GM12878 (cell line): ENCODE data around the gene ERFL. TPM values are rescaled to one million over a fixed set of nuclear protein-coding genes. Genes with fewer than 3 reads are reported as not detected.

Experiments used
- ATAC-seq: fragments of 200-7000 bp; cut with Tn5 transposase; 3 replicates; pipeline ENCODE4 v1.9.1; 2020; ENCODE audit warnings: mild to moderate bottlenecking, moderate library complexity
- BruUV-seq: library from RNA; stranded (reverse); fragments of 400-500 nt; replicated peaks from 2 replicates; lab custom pipeline; 2021; lab: Mats Ljungman, UMichigan
- CTCF ChIA-PET: fragments of 300-600 bp; sonication (Branson Sonifier 250); formaldehyde crosslinking; extraction: SDS; loops from one replicate; lab custom pipeline; 2021; ENCODE audit warnings: inconsistent platforms; lab: Yijun Ruan, JAX
- POLR2A ChIA-PET: fragments of 350-600 bp; formaldehyde crosslinking; extraction: SDS; loops from one replicate; lab custom pipeline; 2021; ENCODE audit warnings: inconsistent platforms; lab: Charles Lee
- RAD21 ChIA-PET: fragments of 300-600 bp; sonication (Branson Sonifier 250); formaldehyde crosslinking; loops from one replicate; lab custom pipeline; 2023; ENCODE audit warnings: antibody characterized with exemption; ENCODE audit not compliant: unreplicated experiment; lab: Charles Lee
- SMC1A ChIA-PET: fragments of 300-600 bp; sonication (Branson Sonifier 250); formaldehyde crosslinking; loops from one replicate; lab custom pipeline; 2023; ENCODE audit not compliant: unreplicated experiment, uncharacterized antibody; lab: Charles Lee
- DNase-seq: peaks from one replicate; pipeline ENCODE4 v3.0.0-alpha.2; 2011; ENCODE audit warnings: low read depth, low spot score
- FAIRE-seq: peaks from 3 replicates; lab custom pipeline; 2011; peaks lifted over from hg19 to GRCh38; lab: Jason Lieb, UNC
- H2AFZ ChIP-seq: 2 replicates; pipeline ENCODE4 v1.6.0; 2011; ENCODE audit warnings: low read depth, low read length, control low read depth; ENCODE audit not compliant: control insufficient read depth
- H3K27ac ChIP-seq: 2 replicates; pipeline ENCODE4 v1.5.1; 2011; ENCODE audit warnings: control low read depth; ENCODE audit not compliant: control insufficient read depth, insufficient read depth
- H3K27me3 ChIP-seq, 2 experiments: replicated peaks in 1 of 2; 2 replicates each; pipeline versions ENCODE4 v1.6.0 to v1.6.1; 2011; ENCODE audit warnings: low read length in 1 of 2; ENCODE audit not compliant: control insufficient read depth in 2 of 2, insufficient read depth in 2 of 2
- H3K36me3 ChIP-seq, 2 experiments: 2 replicates each; pipeline ENCODE4 v1.5.1; 2011; ENCODE audit warnings: low read length in 1 of 2; ENCODE audit not compliant: control insufficient read depth in 2 of 2, insufficient read depth in 2 of 2
- H3K4me1 ChIP-seq: 2 replicates; pipeline ENCODE4 v1.6.1; 2011; ENCODE audit warnings: mild to moderate bottlenecking, low read length, moderate library complexity, mixed read lengths; ENCODE audit not compliant: control insufficient read depth, insufficient read depth
- H3K4me2 ChIP-seq: 2 replicates; pipeline ENCODE4 v1.6.0; 2011; ENCODE audit warnings: control low read depth; ENCODE audit not compliant: control insufficient read depth, insufficient read depth
- H3K4me3 ChIP-seq: fragments of 200-600 bp; sonication (generic); 2 replicates; pipeline ENCODE4 v1.5.1; 2016
- H3K79me2 ChIP-seq: 2 replicates; pipeline ENCODE4 v1.6.0; 2011; ENCODE audit warnings: low read length; ENCODE audit not compliant: control insufficient read depth, insufficient read depth
- H3K9ac ChIP-seq: 2 replicates; pipeline ENCODE4 v1.8.0; 2011; ENCODE audit warnings: low read length, control low read depth, mixed read lengths; ENCODE audit not compliant: control insufficient read depth, insufficient read depth
- H3K9me3 ChIP-seq: replicated peaks from 3 replicates; pipeline ENCODE4 v1.5.1; 2011; ENCODE audit warnings: mild to moderate bottlenecking, low read length; ENCODE audit not compliant: control insufficient read depth, insufficient read depth
- H4K20me1 ChIP-seq: 2 replicates; pipeline ENCODE4 v1.6.0; 2011; ENCODE audit not compliant: control insufficient read depth, insufficient read depth
- BCLAF1 ChIP-seq: fragments of 450-650 bp; IDR thresholded peaks from 2 replicates; pipeline ENCODE4 v1.6.1; 2017; ENCODE audit warnings: antibody characterized with exemption, mild to moderate bottlenecking, moderate library complexity
- JUND ChIP-seq: IDR thresholded peaks from 2 replicates; pipeline ENCODE4 v1.6.1; 2012; ENCODE audit warnings: low read depth, mild to moderate bottlenecking, low read length, improper control_type of control experiment, moderate library complexity
- MEF2B ChIP-seq: fragments of 450-650 bp; IDR thresholded peaks from 2 replicates; pipeline ENCODE4 v1.6.1; 2018; ENCODE audit warnings: mild to moderate bottlenecking, moderate library complexity; ENCODE audit not compliant: partially characterized antibody, poor library complexity, severe bottlenecking
- NBN ChIP-seq: fragments of 450-650 bp; IDR thresholded peaks from 2 replicates; pipeline ENCODE4 v1.6.1; 2016
- POLR2A ChIP-seq: IDR thresholded peaks from 2 replicates; pipeline ENCODE4 v1.6.1; 2011; ENCODE audit warnings: low read depth, mild to moderate bottlenecking, low read length
- SREBF1 ChIP-seq: IDR thresholded peaks from 2 replicates; pipeline ENCODE4 v1.6.1; 2012; ENCODE audit warnings: mild to moderate bottlenecking, low read length
- TBL1XR1 ChIP-seq: IDR thresholded peaks from 2 replicates; pipeline ENCODE4 v1.6.1; 2012; ENCODE audit warnings: low read depth, low read length, improper control_type of control experiment
- ZNF217 ChIP-seq: fragments of 450-650 bp; IDR thresholded peaks from 2 replicates; pipeline ENCODE4 v1.6.1; 2017; ENCODE audit warnings: antibody characterized with exemption, mild to moderate bottlenecking
- ZNF274 ChIP-seq: IDR thresholded peaks from one replicate; pipeline ENCODE4 v1.8.0; 2011; ENCODE audit not compliant: insufficient read length, insufficient read depth
- WGBS: methylation state at CpG from one replicate; pipeline ENCODE4 v1.1.6; 2016; ENCODE audit warnings: low lambda C conversion rate; ENCODE audit not compliant: insufficient replicate concordance, insufficient coverage; ENCODE audit errors: missing lambda C conversion rate; 5-methylcytosine and 5-hydroxymethylcytosine counted together
- in situ Hi-C: fragments of 300-500 bp; cut with MboI; formaldehyde crosslinking; loops from 9 replicates; pipeline ENCODE4 v1.14.3; 2018; ENCODE audit warnings: mixed read lengths
- intact Hi-C: fragments of 100-400 bp; cut with micrococcal nuclease; formaldehyde crosslinking; loops from one replicate; pipeline ENCODE4 v1.14.2; 2022; ENCODE audit not compliant: unreplicated experiment
- polyA plus RNA-seq, 11 experiments: library from polyadenylated mRNA; depleted of rRNA in 4 of 11; unstranded in 6 of 11; stranded (reverse) in 5 of 11; fragments of >200 nt; fragmentation: Nextera tagmentation in 4 of 11; fragmentation: Illumina TruSeq in 1 of 11; extraction: Ambion mirVana in 4 of 11; extraction: Trizol in 1 of 11; gene quantifications; 1 replicate in 1 of 11; 2 replicates in 10 of 11; pipeline versions ENCODE4 v1.2.1 to v1.2.3, GENCODE V29; 2011 to 2016; ENCODE audit warnings: inconsistent platforms in 2 of 11, missing spikeins in 2 of 11, low read depth in 1 of 11
- total RNA-seq, 4 experiments: library from RNA; depleted of rRNA in 3 of 4; stranded (reverse); fragments of >200 nt in 3 of 4; fragmentation: Illumina TruSeq in 1 of 4; extraction: Trizol in 1 of 4; gene quantifications; 2 replicates each; pipeline versions ENCODE4 v1.2.1 to v1.2.3, GENCODE V29; 2013 to 2021

The ERFL gene
- total and polyA plus RNA-seq, 10 of the 15 experiments (the other 5 are each of a cell fraction or from before 2014, with no cell fraction given) = 0.04 to 0.10 (median 0.05) TPM; not detected in 7

- in situ Hi-C loops (no loop called here), intact Hi-C loops (no loop called here)
- Histone ChIP-seq H3K4me1 (no peaks in the 10 kb centered on the region), H3K9me3 (no peaks in the 10 kb centered on the region), H4K20me1 (peaks cover 6% of the 10 kb centered on the region; the same call in 1 of the 2 replicates), H3K36me3 (peaks cover 6 to 11% of the 10 kb centered on the region in 2 experiments; a peak in 3 of 4 replicates), H3K27ac (no peak overlapping the region), H2AFZ (no peak overlapping the region), H3K27me3 (peaks cover 0 to 3% of the 10 kb centered on the region in 2 experiments; a peak in 2 of 4 replicates), H3K79me2 (no peaks in the 10 kb centered on the region), H3K4me3 (no peak overlapping the region), H3K4me2 (no peak overlapping the region), H3K9ac (no peak overlapping the region)
- no peak for DNase-seq
- CTCF ChIA-PET = no interaction called here
- SMC1A ChIA-PET = no interaction called here
- FAIRE-seq = no peak
- POLR2A ChIA-PET = interaction anchor here (0.6 to 0.9 kb wide), 2 partner anchors 9 to 16 kb away, joined by 3 read pairs; no protein-coding TSS in a partner anchor
- RAD21 ChIA-PET = no interaction called here
- TF ChIP-seq ZNF217 (no peak), POLR2A (peak; percentile 71; the same call in 1 of the 2 replicates)
- ATAC-seq = no peak
- BruUV-seq = no TSS peak
- 70% methylated on average over 12 of the region's 12 CpGs for WGBS
Observed at GRCh38 chr19:41910240-41910991, 17.8 kb downstream of the ERFL start.

- ATAC-seq (no peak), DNase-seq (no peak), FAIRE-seq (no peak)
- TF ChIP-seq TBL1XR1 (no peak), NBN (no peak), BCLAF1 (no peak), SREBF1 (no peak), JUND (no peak), MEF2B (no peak), ZNF274 (no peak)
- H3K9me3 ChIP-seq = no peaks in the 10 kb centered on the region
- RAD21 ChIA-PET = no interaction called here
- CTCF ChIA-PET = no interaction called here
- H2AFZ ChIP-seq = no peak overlapping the region
- 82% methylated on average over 13 of the region's 13 CpGs for WGBS
- POLR2A ChIA-PET = interaction anchor here (0.6 to 0.9 kb wide), 2 partner anchors 9 to 15 kb away, joined by 3 read pairs; no protein-coding TSS in a partner anchor
- H3K4me2 ChIP-seq = no peak overlapping the region
- no peak overlapping the region for H3K27ac ChIP-seq
- H3K9ac ChIP-seq = no peak overlapping the region
- H3K27me3 ChIP-seq = no peaks in the 10 kb centered on the region; a peak in 2 of 4 replicates
- intact Hi-C loops = no loop called here
- no peaks in the 10 kb centered on the region for H3K4me1 ChIP-seq
- H4K20me1 ChIP-seq = peaks cover 6% of the 10 kb centered on the region; the same call in 1 of the 2 replicates
- H3K36me3 ChIP-seq = peaks cover 6 to 17% of the 10 kb centered on the region in 2 experiments; a peak in 3 of 4 replicates
- SMC1A ChIA-PET = no interaction called here
- no peak overlapping the region for H3K4me3 ChIP-seq
- in situ Hi-C loops = no loop called here
- no peaks in the 10 kb centered on the region for H3K79me2 ChIP-seq
- no TSS peak for BruUV-seq
Observed at GRCh38 chr19:41909706-41910105, 18.5 kb downstream of the ERFL start.
